HG03571 (cell line): ENCODE measurements around the gene QSOX1.

Experiments used
- ATAC-seq: cut with Tn5 transposase; IDR thresholded peaks from one replicate; pipeline ENCODE4 v1.9.1; 2021; ENCODE audit not compliant: unreplicated experiment

QSOX1 gene

DNA sequence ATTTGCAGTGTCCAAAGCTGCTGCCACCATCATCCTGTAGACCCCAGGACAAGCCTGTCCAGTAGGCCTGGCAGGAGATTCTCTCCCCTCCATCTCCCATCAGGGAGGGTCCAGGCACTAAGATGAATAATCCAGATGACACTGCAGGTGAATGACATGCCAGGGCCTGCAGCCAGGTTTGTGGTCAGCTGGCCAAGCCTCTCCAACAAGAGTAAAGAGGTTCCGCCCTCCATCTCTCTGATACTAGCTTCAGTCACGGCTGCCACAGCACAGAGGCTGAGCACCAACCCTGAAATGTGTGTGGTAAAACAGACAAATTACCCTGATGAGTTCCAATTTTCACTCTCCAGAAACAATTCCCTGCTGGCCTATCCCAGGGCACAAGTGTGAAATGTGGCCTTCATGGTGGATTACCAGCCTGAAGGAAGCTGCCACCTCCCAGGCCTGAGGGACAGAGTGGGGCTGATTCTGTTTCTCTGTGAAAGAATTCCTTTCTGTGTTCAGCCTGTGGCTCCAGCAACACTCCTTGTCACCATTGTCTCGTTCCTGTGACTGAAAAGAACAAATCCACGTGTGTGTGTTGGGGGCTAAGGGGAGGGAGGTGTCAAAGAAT, 55.4 kb downstream of the QSOX1 start:
- ATAC-seq = no peak

- no peak for ATAC-seq
Observed at GRCh38 chr1:180211156-180211859, 56.6 kb downstream of the QSOX1 start.

DNA sequence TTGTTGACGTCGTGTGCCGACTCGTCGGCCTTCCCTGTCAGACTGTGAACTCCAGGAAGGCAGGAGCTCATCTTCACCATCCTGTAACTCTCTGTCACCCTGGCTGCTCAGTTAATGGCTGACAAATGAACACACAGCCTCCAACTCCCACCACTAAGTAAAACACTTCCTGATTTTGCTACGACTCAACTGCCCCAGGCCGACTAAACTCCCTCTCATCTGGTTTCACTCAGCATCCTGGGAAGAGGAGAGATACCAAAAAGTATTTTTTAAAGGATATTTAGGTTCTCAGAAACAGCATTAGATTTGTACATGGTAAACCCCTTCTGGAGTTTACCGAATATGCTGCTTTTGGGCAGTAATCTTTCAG, 57.2 kb downstream of the QSOX1 start:
- no peak for ATAC-seq

DNA sequence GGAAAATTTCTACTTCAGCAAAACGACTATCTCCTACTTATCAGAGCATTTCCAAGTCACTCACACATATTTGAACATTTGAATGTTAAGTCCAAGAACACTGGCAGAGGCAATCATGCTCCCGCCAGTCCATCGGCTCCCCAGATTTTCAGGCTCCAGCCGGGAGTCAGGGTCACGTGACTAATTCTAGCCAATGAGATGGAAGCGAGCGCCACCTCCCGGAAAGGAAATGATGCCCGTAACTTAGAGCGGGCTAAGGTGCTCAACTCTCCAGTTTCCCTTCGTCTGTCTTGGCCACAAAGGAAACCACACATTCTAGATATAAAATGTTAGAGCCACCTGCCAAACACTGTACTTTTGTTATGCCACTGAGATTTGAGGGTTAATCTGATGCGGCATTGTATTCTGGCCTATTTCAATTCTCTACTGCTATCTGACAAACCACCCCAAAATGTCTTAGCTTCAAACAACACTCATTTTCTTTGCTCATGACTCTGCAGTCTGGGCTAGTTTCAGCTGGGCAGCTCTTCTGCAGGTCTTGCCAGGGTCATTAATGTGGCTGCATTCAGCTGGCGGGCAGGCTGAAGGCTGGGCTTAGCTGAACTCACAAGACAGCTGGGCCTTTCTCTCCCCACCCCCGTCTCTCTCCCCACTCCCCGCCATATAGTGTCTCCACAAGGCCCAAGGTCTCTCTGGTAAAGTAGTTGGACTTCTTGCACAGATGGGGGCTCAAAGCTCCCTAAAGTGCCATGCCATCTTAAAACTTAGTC, 58.9 kb downstream of the QSOX1 start:
- ATAC-seq = no peak

DNA sequence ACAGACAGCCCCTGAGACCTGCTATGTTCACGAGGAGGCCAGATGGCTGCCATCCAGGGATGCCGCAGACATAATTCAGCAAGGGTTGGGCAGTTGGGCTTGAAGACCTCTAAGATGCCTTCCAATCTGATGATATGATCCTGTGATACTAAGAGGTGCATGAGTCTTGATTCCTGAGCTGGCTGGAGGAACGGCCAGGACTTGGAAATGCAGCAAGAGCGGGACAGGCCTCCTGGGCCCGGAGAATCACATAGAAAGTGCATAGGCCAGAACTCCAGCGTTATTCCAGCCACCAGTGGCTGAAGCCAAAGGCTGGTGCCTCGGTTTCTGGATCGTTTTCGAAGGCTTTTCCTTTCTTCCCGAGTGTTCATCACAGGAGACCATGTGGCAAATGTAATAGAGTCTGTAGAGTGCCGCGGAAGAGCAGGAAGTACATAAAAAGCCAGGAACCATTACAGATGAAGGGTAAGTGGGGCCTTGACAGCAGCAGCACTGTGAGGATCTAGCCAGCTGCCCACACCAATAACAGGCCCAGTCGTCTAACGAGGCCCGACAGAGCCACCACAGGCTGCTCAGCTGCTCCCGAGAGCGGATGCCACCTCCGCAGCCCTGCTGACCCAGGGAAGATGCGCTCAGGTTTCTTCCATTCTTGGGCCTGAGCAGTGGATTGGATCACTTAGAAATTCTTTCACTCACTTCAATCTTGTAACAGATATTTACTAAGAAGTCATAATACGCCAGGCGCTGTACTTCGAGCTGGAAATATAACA, 61.4 kb downstream of the QSOX1 start:
- ATAC-seq = no peak

DNA sequence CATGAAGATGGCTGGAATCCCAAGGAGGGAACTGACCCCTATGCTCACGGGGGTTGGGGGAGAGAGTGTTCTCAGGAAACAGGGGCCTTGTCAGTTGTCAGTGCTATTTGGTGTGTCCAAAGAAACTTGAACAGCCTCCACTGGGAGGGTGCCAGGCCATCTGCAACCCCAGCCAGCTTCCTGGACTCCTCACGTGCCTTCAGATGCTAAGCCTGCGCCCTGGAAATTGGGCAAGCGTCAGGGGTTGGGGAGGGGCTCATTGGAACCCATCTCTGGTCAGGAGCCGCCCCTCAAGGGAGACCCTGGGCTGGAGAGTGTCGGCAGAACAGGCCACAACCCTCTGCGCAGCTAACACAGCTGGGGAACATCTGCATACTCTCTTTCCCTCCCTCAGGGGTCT, 62.3 kb downstream of the QSOX1 start:
- no peak for ATAC-seq

GRCh38 chr1:180218806-180219765, 64.4 kb downstream of the QSOX1 start:
- ATAC-seq = no peak

GRCh38 chr1:180219776-180220175, 65.1 kb downstream of the QSOX1 start:
- no peak for ATAC-seq

- no peak for ATAC-seq
Observed at GRCh38 chr1:180221462-180221861, 66.8 kb downstream of the QSOX1 start.

- ATAC-seq = no peak
Observed at GRCh38 chr1:180224902-180225301, 70.2 kb downstream of the QSOX1 start.

- no peak for ATAC-seq
Observed at GRCh38 chr1:180225403-180225802, 70.7 kb downstream of the QSOX1 start.

GRCh38 chr1:180227861-180228647, 73.4 kb downstream of the QSOX1 start:
- ATAC-seq = no peak

DNA sequence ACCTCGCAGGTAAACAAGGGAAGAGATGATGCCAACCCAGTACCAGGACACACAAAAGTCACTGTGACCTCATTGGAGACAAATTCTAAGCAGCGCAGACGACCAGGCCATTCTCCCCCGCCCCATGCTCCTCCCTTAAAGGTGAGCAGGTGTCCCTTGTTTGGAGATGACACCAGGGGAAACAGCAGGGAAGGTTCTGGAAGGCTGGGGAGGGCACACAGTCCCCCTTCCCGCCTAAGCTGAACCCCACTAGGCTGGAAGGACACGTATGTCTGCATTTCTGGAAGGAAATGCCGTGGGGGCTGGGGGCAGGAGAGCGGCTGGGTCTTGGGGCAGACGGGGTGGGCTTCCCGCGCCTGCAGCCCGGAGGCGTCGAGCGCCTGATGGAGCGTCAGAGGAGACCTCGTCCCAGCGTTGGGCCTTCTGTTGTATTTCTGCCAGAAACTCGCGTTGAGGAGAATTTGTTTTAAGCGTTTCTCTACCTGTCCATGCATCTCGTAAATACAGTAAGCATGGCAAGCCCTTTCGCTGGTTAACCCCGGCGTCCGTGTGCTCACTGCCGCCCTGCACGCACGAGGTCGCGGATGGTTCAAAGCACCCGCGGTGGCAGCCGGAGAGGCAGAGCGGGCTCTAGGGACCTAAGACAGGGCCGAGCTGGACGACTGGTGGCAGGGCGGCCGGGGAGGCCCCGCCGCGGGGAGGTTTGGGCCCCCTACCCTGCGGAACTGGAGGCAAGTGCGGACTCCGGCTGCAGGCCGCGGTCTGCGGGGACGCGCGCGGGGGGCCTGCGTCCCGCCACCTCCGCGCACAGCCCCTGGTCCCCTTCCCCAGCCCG, 74.2 kb downstream of the QSOX1 start:
- ATAC-seq = peak; percentile 16

DNA sequence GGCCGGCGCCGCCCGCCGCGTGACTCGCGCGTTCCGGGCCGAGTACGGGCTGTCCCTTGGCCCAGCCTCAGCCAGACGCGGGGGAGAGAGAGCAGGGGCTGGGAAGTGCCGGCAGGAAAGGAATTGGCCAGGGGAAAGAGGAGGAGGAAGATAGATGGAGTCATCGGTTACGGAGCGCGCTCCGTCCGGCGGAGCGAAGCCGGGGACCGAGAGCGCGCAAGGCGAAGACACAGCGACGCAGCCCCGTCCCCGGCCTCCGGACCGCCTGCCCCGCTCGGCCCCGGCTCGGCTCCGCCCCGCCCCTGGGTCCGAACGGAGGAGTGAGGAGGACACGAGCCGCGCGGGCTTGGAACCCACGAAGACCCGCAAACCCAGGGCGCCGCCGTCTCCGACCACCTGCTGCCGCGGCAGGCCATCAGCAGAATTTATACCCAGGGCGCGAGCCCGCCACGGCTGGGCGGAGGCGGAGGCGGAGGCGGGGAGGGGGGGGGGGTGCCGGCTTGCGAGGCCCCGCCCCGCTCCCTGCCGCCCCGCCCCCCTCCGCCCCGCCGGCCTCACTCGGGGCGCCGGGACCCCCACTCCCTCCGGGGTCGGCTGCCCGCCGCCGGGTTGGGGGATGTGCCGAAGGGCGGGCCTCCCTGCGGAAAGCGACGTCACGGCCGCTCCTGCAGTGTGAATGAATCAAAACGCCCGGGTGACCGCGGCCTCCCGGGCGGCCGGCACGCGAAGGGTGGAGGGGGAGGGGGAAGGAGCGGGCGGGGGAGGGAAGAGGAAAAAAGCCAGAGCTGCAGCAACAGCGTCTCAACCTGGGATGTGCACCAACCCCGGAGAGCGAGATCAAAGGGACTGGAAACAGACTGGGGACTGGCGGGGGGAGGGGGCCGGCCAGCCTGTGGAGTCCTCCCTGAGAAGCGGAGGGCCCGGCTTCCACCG, 75.1 kb downstream of the QSOX1 start, which contains the start of gene LHX4:
LHX4 (plus strand) TSS at position 782 of the 933 bp plus-strand sequence. CDS start 266 bp downstream, outside the sequence.
- peak; percentile 45 for ATAC-seq

- no peak for ATAC-seq
Observed at GRCh38 chr1:180230416-180230790, 75.7 kb downstream of the QSOX1 start.

DNA sequence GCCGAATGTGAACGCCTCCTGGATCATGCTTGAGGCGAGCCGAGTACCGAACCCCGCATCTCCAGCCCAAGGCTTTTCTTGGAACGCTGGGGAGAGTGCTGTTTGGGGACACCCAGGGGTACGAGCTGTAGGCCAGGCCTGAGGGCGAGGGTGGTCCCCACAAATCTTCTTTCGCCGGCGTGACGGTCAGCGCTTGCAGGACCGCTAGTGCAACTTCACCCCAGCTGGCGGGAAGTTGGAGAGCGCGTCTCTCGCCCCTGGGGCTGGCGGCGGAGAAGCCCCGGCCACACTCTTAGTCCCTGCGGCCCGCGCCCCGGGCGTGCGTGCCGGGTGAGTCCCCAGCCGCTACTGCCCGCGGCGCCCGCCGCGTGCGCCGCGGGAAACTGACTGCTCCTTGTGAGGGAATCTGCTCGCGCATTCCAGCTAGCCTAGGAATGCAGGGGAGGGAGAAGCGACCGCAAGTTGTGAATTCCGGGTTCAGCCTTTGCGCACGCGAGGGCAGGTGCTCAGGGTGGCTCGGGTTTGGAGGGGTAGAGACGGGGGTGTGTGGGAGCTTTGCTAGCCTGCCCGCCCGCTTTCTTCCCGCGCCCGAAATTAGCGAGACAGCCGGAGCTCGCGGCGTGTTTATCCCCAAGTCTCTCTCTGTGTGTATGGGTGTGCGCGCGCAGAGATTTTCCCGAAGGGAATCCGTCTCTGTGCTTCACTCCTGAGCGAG, 76.3 kb downstream of the QSOX1 start:
- no peak for ATAC-seq

- no peak for ATAC-seq
Observed at GRCh38 chr1:180231506-180231921, 76.8 kb downstream of the QSOX1 start.
